HepG2 (cell line): ENCODE data around the gene SCFD2. TPM values are rescaled to one million over a fixed set of nuclear protein-coding genes. Genes with fewer than 3 reads are reported as not detected.

Experiments
- ATAC-seq: fragments of 200-7000 bp; cut with Tn5 transposase; 3 replicates; pipeline ENCODE4 v1.9.1; 2020; ENCODE audit warnings: mild to moderate bottlenecking, moderate library complexity
- BruUV-seq: library from RNA; stranded (reverse); fragments of 400-500 nt; replicated peaks from 2 replicates; lab custom pipeline; 2021; lab: Mats Ljungman, UMichigan
- CTCF ChIA-PET: fragments of 300-600 bp; formaldehyde crosslinking; extraction: SDS; loops from one replicate; lab custom pipeline; 2021; ENCODE audit warnings: low total read pairs, inconsistent platforms, low intra/inter-chr PET ratio; lab: Yijun Ruan, JAX
- POLR2A ChIA-PET: fragments of 350-600 bp; sonication (Branson Sonifier 250); formaldehyde crosslinking; loops from one replicate; lab custom pipeline; 2020; ENCODE audit warnings: antibody characterized with exemption, inconsistent platforms; lab: Yijun Ruan, JAX
- DNase-seq: peaks from one replicate; pipeline ENCODE4 v3.0.0-alpha.2; 2015; ENCODE audit warnings: low spot score
- FAIRE-seq: peaks from 3 replicates; lab custom pipeline; 2011; peaks lifted over from hg19 to GRCh38; lab: Jason Lieb, UNC
- H2AFZ ChIP-seq: one replicate; pipeline ENCODE4 v1.6.1; 2011; ENCODE audit warnings: low read length, inconsistent platforms
- H3K27ac ChIP-seq: fragments of 300-600 bp; 3 replicates; pipeline ENCODE4 v1.8.0; 2011; ENCODE audit warnings: mixed run types, mild to moderate bottlenecking, mixed read lengths, low read length, inconsistent platforms; ENCODE audit not compliant: insufficient read depth; ENCODE audit errors: extremely low read length
- H3K27me3 ChIP-seq, 2 experiments: fragments of 200-600 bp in 1 of 2; 2 replicates in 1 of 2; 3 replicates in 1 of 2; pipeline versions ENCODE4 v1.6.0 to v1.8.0; 2011; ENCODE audit warnings: low read length in 2 of 2, mild to moderate bottlenecking in 2 of 2, moderate library complexity in 2 of 2, inconsistent platforms in 1 of 2; ENCODE audit not compliant: insufficient read depth in 2 of 2, control insufficient read depth in 1 of 2
- H3K36me3 ChIP-seq, 2 experiments: fragments of 200-600 bp in 1 of 2; replicated peaks in 1 of 2; 2 replicates in 1 of 2; 3 replicates in 1 of 2; pipeline versions ENCODE4 v1.5.1 to v1.8.0; 2011; ENCODE audit warnings: low read length in 2 of 2, inconsistent platforms in 1 of 2; ENCODE audit not compliant: insufficient read depth in 2 of 2, control insufficient read depth in 1 of 2
- H3K4me1 ChIP-seq: 2 replicates; pipeline ENCODE4 v1.5.1; 2012; ENCODE audit warnings: low read length, inconsistent platforms; ENCODE audit not compliant: insufficient read depth
- H3K4me2 ChIP-seq: 2 replicates; pipeline ENCODE4 v1.6.0; 2011; ENCODE audit warnings: low read depth, low read length, inconsistent platforms
- H3K4me3 ChIP-seq, 3 experiments: fragments of 200-600 bp in 1 of 3; sonication (generic), shearing (Covaris generic) in 1 of 3; replicated peaks in 1 of 3; 2 replicates each; pipeline ENCODE4 v1.5.1; 2011 to 2016; ENCODE audit warnings: low read length in 3 of 3, inconsistent platforms in 2 of 3, low read depth in 2 of 3, mild to moderate bottlenecking in 2 of 3, control low read depth in 1 of 3, mixed read lengths in 1 of 3; ENCODE audit not compliant: insufficient read depth in 1 of 3
- H3K79me2 ChIP-seq: one replicate; pipeline ENCODE4 v1.6.1; 2011; ENCODE audit warnings: low read length, inconsistent platforms; ENCODE audit not compliant: insufficient read depth
- H3K9ac ChIP-seq: 2 replicates; pipeline ENCODE4 v1.6.0; 2011; ENCODE audit warnings: mild to moderate bottlenecking, low read depth, low read length, inconsistent platforms; ENCODE audit not compliant: insufficient read depth
- H3K9me3 ChIP-seq: 2 replicates; pipeline ENCODE4 v1.5.1; 2012; ENCODE audit warnings: mild to moderate bottlenecking, low read length
- H4K20me1 ChIP-seq: 2 replicates; pipeline ENCODE4 v1.6.0; 2011; ENCODE audit warnings: inconsistent platforms, mild to moderate bottlenecking, low read length, moderate library complexity; ENCODE audit not compliant: insufficient read depth
- AFF4 ChIP-seq: sonication (generic); formaldehyde crosslinking; IDR thresholded peaks from 2 replicates; pipeline ENCODE4 v1.4.0; 2020; ENCODE audit warnings: missing genetic modification reagents
- CHCHD3 ChIP-seq: sonication (generic); formaldehyde crosslinking; IDR thresholded peaks from 2 replicates; pipeline ENCODE4 v1.8.0; 2022; ENCODE audit warnings: mild to moderate bottlenecking, missing genetic modification reagents, moderate library complexity
- GRHL1 ChIP-seq: sonication (generic); formaldehyde crosslinking; conservative IDR thresholded peaks from 2 replicates; pipeline ENCODE4 v1.8.0; 2022; ENCODE audit warnings: missing genetic modification reagents
- REST ChIP-seq, 2 experiments: IDR thresholded peaks; 2 replicates each; pipeline ENCODE4 v1.6.1; 2011 to 2012; ENCODE audit warnings: low read length in 2 of 2, borderline replicate concordance in 1 of 2, low read depth in 1 of 2, mild to moderate bottlenecking in 1 of 2, moderate library complexity in 1 of 2
- SKI ChIP-seq: fragments of 450-650 bp; IDR thresholded peaks from one replicate; pipeline ENCODE4 v1.6.1; 2018; ENCODE audit warnings: mild to moderate bottlenecking; ENCODE audit not compliant: partially characterized antibody
- SOX6 ChIP-seq, 2 experiments: fragments of 450-650 bp in 1 of 2; sonication (generic) in 1 of 2; formaldehyde crosslinking in 1 of 2; IDR thresholded peaks; 2 replicates each; pipeline versions ENCODE4 v1.4.0 to v1.6.1; 2017 to 2020; ENCODE audit warnings: antibody characterized with exemption in 1 of 2, mild to moderate bottlenecking in 1 of 2, missing genetic modification reagents in 1 of 2
- ZKSCAN1 ChIP-seq: fragments of 150-350 bp; IDR thresholded peaks from 2 replicates; pipeline ENCODE4 v1.6.1; 2014; ENCODE audit warnings: low read length
- ZKSCAN5 ChIP-seq: sonication (generic); formaldehyde crosslinking; IDR thresholded peaks from 2 replicates; pipeline ENCODE4 v1.5.1; 2020; ENCODE audit warnings: mild to moderate bottlenecking, missing genetic modification reagents
- ZNF326 ChIP-seq: sonication (generic); formaldehyde crosslinking; IDR thresholded peaks from 2 replicates; pipeline ENCODE4 v1.4.0; 2020; ENCODE audit warnings: missing genetic modification reagents, borderline replicate concordance
- ZNF567 ChIP-seq: sonication (generic); formaldehyde crosslinking; IDR thresholded peaks from 2 replicates; pipeline ENCODE4 v1.8.1; 2023; ENCODE audit warnings: mild to moderate bottlenecking, missing genetic modification reagents, borderline replicate concordance
- WGBS: methylation state at CpG from one replicate; pipeline ENCODE4 v1.1.6; 2017; ENCODE audit warnings: low lambda C conversion rate; 5-methylcytosine and 5-hydroxymethylcytosine counted together
- in situ Hi-C: cut with HindIII; loops from 2 replicates; pipeline ENCODE4 v1.10.0; 2017; ENCODE audit warnings: low pct_unique_long_range_greater_than_20kb; ENCODE audit not compliant: extremely low pct_ligation_motif_present
- intact Hi-C: fragments of 100-400 bp; cut with micrococcal nuclease; formaldehyde crosslinking; loops from one replicate; pipeline ENCODE4 v1.10.0; 2022; ENCODE audit not compliant: unreplicated experiment
- polyA plus RNA-seq, 8 experiments: library from polyadenylated mRNA; depleted of rRNA in 3 of 8; stranded (reverse) in 7 of 8; unstranded in 1 of 8; fragments of >200 nt; fragmentation: Illumina TruSeq in 4 of 8; extraction: Trizol in 4 of 8; gene quantifications; 2 replicates each; pipeline versions ENCODE4 v1.2.1 to v1.2.3, GENCODE V29; 2011 to 2016; ENCODE audit warnings: low read depth in 4 of 8, missing spikeins in 1 of 8, mixed read lengths in 1 of 8; ENCODE audit not compliant: insufficient read depth in 1 of 8
- total RNA-seq, 5 experiments: library from RNA; depleted of rRNA; stranded (reverse); fragments of >200 nt; fragmentation: Illumina TruSeq; extraction: Trizol; gene quantifications; 2 replicates each; pipeline ENCODE4 v1.2.3, GENCODE V29; 2016; ENCODE audit warnings: low read depth in 1 of 5

SCFD2 gene
- total and polyA plus RNA-seq, 2 of the 13 experiments (the other 11 are each of a cell fraction or from before 2014, with no cell fraction given), result 4.6 to 15.6 TPM

- TF ChIP-seq AFF4 (CRISPR knock-in tag) (no peak), SOX6 (IDR thresholded peaks at IDR 0.05) (no peak), SOX6 (CRISPR knock-in tag; IDR thresholded peaks at IDR 0.05) (no peak)
Observed at GRCh38 chr4:53011259-53011905, 354.5 kb downstream of the SCFD2 start (continued).

GRCh38 chr4:53010318-53010717 is 355.5 kb downstream of the SCFD2 start:
- H3K27ac ChIP-seq, result no peak overlapping the region
- DNase-seq, result no peak
- H3K4me1 ChIP-seq, result peaks cover 25% of the 10 kb centered on the region
- no TSS peak for BruUV-seq
- ATAC-seq, result no peak
- H3K36me3 ChIP-seq, result no peaks in the 10 kb centered on the region
- in situ Hi-C loops, result loop anchor here (10.0 to 25.0 kb wide), 5 partner anchors 364 to 1214 kb away; partner anchors contain the start of genes FIP1L1 and PDGFRA
- no peaks in the 10 kb centered on the region for H3K9me3 ChIP-seq
- no peak overlapping the region for H3K9ac ChIP-seq
- no peak overlapping the region for H3K4me2 ChIP-seq
- H3K27me3 ChIP-seq, result no peaks in the 10 kb centered on the region
- no peak overlapping the region for H2AFZ ChIP-seq
- ChIA-PET CTCF (no interaction called here), POLR2A (interaction anchor here (1.1 kb wide), 1 partner anchor 9 kb away, joined by 5 read pairs; no protein-coding TSS in a partner anchor)
- no peak for FAIRE-seq
- no peak overlapping the region for H3K4me3 ChIP-seq
- H4K20me1 ChIP-seq, result no peaks in the 10 kb centered on the region
- 86% methylated on average over 5 of the region's 5 CpGs for WGBS
- no peaks in the 10 kb centered on the region for H3K79me2 ChIP-seq
- intact Hi-C loops, result no loop called here
- TF ChIP-seq ZKSCAN5 (CRISPR knock-in tag) (no peak), ZNF326 (CRISPR knock-in tag) (no peak), ZKSCAN1 (no peak), GRHL1 (CRISPR knock-in tag) (no peak), REST (IDR thresholded peaks at IDR 0.05; ENCODE audit: borderline replicate concordance in 1 of 2, low read depth in 1 of 2, low read length in 2 of 2) (no peak), CHCHD3 (CRISPR knock-in tag) (no peak), SKI (no peak), ZNF567 (CRISPR knock-in tag) (no peak)
